ENCODE results near the gene ERVMER34-1.

Gene ERVMER34-1, protein sequence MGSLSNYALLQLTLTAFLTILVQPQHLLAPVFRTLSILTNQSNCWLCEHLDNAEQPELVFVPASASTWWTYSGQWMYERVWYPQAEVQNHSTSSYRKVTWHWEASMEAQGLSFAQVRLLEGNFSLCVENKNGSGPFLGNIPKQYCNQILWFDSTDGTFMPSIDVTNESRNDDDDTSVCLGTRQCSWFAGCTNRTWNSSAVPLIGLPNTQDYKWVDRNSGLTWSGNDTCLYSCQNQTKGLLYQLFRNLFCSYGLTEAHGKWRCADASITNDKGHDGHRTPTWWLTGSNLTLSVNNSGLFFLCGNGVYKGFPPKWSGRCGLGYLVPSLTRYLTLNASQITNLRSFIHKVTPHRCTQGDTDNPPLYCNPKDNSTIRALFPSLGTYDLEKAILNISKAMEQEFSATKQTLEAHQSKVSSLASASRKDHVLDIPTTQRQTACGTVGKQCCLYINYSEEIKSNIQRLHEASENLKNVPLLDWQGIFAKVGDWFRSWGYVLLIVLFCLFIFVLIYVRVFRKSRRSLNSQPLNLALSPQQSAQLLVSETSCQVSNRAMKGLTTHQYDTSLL

DNA sequence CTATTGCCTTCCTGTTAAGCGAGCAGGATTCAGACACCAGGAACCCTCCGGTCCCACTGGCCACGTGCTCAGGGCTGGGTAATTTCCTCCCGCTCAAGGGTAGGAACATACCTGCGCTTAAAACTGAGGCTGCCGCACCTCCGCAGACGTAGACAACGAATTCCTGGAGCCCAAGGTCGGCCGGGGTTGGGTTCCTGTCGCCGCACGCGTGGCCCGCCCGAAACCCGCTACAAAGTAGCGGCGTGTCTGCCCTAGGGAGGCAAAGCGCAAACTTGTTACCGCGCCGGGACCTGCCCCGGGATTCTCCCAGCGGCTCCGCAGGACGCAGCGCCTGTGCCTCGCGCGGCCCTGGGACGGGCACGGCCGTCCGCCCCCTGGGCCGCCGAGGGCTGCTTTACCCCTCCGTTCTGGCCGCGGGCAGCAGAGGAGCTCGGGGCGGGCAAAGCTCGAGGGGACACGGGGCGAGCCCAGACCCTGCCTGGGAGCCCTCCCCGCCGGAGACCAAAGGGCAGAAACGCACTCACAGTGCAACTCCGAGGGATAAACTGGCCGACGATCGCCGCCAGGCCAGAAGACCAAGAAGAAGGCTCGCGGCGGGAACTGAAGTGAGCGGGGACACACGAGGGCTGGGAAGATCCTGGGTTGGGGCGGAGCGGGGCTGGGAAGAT, at the start of gene ERVMER34-1:
TSS of gene ERVMER34-1 (minus strand) at position 607 of the 668 bp plus-strand sequence. CDS start 5,905 bp downstream, outside the sequence.
- no peak for DNase-seq (ENCODE audit: insufficient read length, low spot score)
- FAIRE-seq = no peak
- TF ChIP-seq, protein P1, sequence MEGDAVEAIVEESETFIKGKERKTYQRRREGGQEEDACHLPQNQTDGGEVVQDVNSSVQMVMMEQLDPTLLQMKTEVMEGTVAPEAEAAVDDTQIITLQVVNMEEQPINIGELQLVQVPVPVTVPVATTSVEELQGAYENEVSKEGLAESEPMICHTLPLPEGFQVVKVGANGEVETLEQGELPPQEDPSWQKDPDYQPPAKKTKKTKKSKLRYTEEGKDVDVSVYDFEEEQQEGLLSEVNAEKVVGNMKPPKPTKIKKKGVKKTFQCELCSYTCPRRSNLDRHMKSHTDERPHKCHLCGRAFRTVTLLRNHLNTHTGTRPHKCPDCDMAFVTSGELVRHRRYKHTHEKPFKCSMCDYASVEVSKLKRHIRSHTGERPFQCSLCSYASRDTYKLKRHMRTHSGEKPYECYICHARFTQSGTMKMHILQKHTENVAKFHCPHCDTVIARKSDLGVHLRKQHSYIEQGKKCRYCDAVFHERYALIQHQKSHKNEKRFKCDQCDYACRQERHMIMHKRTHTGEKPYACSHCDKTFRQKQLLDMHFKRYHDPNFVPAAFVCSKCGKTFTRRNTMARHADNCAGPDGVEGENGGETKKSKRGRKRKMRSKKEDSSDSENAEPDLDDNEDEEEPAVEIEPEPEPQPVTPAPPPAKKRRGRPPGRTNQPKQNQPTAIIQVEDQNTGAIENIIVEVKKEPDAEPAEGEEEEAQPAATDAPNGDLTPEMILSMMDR (IDR thresholded peaks at IDR 0.05; ENCODE audit: insufficient read depth, missing control alignments) = no peak

DNA sequence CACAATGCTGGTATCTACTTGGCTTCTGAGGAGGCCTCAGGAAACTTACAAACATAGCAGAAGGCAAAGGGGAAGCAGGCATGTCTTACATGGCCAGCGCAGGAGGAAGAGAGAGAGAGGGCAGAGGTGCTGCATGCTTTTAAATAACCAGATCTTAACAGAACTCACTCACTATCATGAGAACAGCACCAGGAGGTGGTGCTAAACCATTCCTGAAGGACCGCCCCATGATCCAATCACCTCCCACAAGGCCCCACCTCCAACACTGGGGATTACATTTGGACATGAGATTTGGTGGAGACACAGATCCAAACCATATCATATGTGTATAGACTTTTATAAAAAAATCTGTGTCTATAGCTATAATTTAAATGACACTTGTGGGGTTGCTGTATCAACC, 48.6 kb upstream of the ERVMER34-1 start:
- no peak for DNase-seq (ENCODE audit: insufficient read length, low spot score)
- TF ChIP-seq, protein P1 (IDR thresholded peaks at IDR 0.05; ENCODE audit: insufficient read depth, missing control alignments) = no peak
- FAIRE-seq = no peak

DNA sequence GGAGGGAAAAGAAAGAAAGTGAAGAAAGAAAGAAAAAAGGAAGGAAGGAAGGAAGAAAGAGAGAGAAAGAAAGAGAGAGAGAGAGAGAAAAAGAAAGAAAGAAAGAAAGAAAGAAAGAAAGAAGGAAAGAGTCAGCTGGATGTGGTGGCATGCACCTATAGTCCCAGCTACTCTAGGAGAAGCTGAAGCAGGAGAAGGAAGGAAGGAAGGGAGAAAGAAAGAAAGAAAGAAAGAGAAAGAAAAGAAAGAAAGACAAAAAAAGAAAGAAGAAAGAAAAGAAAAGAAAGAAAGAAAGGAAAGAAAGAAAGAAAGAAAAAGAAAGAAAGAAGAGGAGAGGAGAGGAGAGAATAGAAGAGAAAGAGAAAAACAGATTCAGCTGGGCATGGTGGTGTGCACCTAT, 44.3 kb upstream of the ERVMER34-1 start:
- DNase-seq (ENCODE audit: insufficient read length, low spot score) (no peak), FAIRE-seq (no peak)
- TF ChIP-seq, protein P1 (IDR thresholded peaks at IDR 0.05; ENCODE audit: insufficient read depth, missing control alignments) = no peak

DNA sequence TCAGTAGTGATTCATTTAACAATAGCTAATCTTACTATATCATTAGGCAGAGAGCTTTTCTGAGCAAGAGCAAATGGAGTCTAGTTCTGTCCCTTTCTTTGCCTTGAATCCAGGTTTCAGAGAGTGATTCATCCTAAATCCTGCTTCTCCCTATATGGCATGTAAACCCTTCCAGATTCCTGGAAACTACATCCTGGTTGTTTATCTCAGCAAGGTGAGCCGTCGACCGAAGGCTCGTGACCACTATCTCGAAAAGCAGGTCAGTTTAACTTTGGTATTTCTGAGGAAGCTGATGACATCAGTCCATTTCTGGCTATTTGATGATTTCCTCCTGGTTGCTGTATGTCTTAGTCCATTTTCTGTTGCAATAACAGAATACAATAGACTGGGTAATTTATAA, 40.7 kb upstream of the ERVMER34-1 start:
- FAIRE-seq (no peak), DNase-seq (ENCODE audit: insufficient read length, low spot score) (no peak)
- TF ChIP-seq, protein P1 (IDR thresholded peaks at IDR 0.05; ENCODE audit: insufficient read depth, missing control alignments) = no peak

DNA sequence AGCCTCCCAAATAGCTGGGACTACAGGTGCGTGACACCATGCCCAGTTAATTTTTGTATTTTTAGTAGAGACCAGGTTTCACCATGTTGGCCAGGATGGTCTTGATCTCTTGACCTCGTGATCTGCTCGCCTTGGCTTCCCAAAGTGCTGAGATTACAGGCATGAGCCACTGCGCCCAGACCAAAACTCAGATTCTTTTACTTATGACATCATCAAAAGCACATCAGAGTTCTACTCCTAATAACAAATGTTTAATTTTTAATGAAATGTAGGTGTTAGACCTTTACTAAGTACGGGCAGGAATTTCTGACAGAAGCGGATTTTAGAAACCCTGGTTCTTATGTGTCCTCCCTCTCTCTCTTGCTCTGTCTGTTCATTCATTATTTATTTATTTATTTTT, 38.5 kb upstream of the ERVMER34-1 start:
- FAIRE-seq = no peak
- TF ChIP-seq, protein P1 (IDR thresholded peaks at IDR 0.05; ENCODE audit: insufficient read depth, missing control alignments) = no peak

DNA sequence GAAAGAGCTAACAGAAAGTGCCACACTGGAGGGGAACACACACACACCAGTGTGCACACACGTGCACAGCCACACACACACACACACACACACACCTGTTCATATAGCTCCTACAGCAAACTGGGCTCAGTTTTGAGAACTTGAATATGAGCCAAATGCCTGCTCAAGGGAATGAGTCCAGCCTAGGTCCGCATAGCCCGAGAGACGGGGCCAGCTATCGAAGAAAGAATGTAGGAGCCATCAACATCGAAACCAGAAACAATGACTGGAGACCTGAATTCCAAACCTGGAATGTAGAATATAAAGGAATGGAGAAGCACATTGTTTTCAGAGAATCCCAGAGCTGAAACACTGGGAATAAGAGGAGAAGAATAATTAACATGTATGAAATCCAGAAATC, 37.6 kb upstream of the ERVMER34-1 start:
- FAIRE-seq (no peak), DNase-seq (ENCODE audit: insufficient read length, low spot score) (no peak)
- TF ChIP-seq, protein P1 (IDR thresholded peaks at IDR 0.05; ENCODE audit: insufficient read depth, missing control alignments) = no peak

More for the DNA sequence above, 38.5 kb upstream of the ERVMER34-1 start:
- no peak for DNase-seq (ENCODE audit: insufficient read length, low spot score)

Data from D721Med (cell line).